Suprapubic skin (tissue), 4 donors: ENCODE data around the gene FRA10AC1. TPM values are rescaled to one million over a fixed set of nuclear protein-coding genes. Genes with fewer than 3 reads are reported as not detected.

ENCODE experiments used
- DNase-seq, 2 donors: peaks; one replicate each; pipeline ENCODE4 v3.0.0-alpha.2; 2019; ENCODE audit warnings: low spot score in 2 of 2
- H3K27ac ChIP-seq: fragments of 200-600 bp; sonication (generic); one replicate; pipeline ENCODE4 v1.5.1; 2019
- H3K27me3 ChIP-seq: fragments of 200-600 bp; sonication (generic); one replicate; pipeline ENCODE4 v1.5.1; 2019
- H3K36me3 ChIP-seq: fragments of 200-600 bp; sonication (generic); one replicate; pipeline ENCODE4 v1.5.1; 2019
- H3K4me1 ChIP-seq: fragments of 200-600 bp; sonication (generic); one replicate; pipeline ENCODE4 v1.5.1; 2019
- H3K4me3 ChIP-seq: fragments of 200-600 bp; sonication (generic); one replicate; pipeline ENCODE4 v1.5.1; 2019; ENCODE audit warnings: mild to moderate bottlenecking
- H3K9me3 ChIP-seq: fragments of 200-600 bp; sonication (generic); one replicate; pipeline ENCODE4 v1.5.1; 2019
- EP300 ChIP-seq: sonication (generic); formaldehyde crosslinking; IDR thresholded peaks from one replicate; pipeline ENCODE4 v1.6.1; 2017; ENCODE audit warnings: antibody characterized with exemption
- POLR2A ChIP-seq, 2 donors: fragments of 450-650 bp; IDR thresholded peaks; one replicate each; pipeline ENCODE4 v1.6.1; 2017; ENCODE audit warnings: antibody characterized with exemption in 2 of 2, mild to moderate bottlenecking in 2 of 2, moderate library complexity in 2 of 2
- POLR2AphosphoS5 ChIP-seq, 3 donors: sonication (generic); formaldehyde crosslinking; IDR thresholded peaks; one replicate each; pipeline ENCODE4 v1.6.1; 2017; ENCODE audit warnings: antibody characterized with exemption in 3 of 3
- WGBS: methylation state at CpG from one replicate; pipeline ENCODE4 v1.1.5; 2018; 5-methylcytosine and 5-hydroxymethylcytosine counted together
- total RNA-seq, 4 donors: library from RNA; depleted of rRNA; stranded (reverse); fragments of >200 nt; gene quantifications; one replicate each; pipeline ENCODE4 v1.1.0, GENCODE V29; 2016
- TF ChIP-seq, protein P1 (sequence below), 2 donors: fragments of 200-600 bp in 1 of 2; fragments of 450-650 bp in 1 of 2; sonication (generic) in 1 of 2; IDR thresholded peaks; one replicate each; pipeline ENCODE4 v1.5.1; 2016 to 2019; ENCODE audit warnings: antibody characterized with exemption in 2 of 2, mild to moderate bottlenecking in 1 of 2, moderate library complexity in 1 of 2

Gene FRA10AC1
- total RNA-seq, 4 donors from 2014 or later: 4.7 to 78.0 (median 13.8) TPM

- no peaks in the 10 kb centered on the region for H3K9me3 ChIP-seq
- no peaks in the 10 kb centered on the region for H3K36me3 ChIP-seq
- TF ChIP-seq POLR2AphosphoS5 (IDR thresholded peaks at IDR 0.05): no peak
- no peak for TF ChIP-seq POLR2A (IDR thresholded peaks at IDR 0.05)
- TF ChIP-seq EP300: no peak
- TF ChIP-seq, protein P1, sequence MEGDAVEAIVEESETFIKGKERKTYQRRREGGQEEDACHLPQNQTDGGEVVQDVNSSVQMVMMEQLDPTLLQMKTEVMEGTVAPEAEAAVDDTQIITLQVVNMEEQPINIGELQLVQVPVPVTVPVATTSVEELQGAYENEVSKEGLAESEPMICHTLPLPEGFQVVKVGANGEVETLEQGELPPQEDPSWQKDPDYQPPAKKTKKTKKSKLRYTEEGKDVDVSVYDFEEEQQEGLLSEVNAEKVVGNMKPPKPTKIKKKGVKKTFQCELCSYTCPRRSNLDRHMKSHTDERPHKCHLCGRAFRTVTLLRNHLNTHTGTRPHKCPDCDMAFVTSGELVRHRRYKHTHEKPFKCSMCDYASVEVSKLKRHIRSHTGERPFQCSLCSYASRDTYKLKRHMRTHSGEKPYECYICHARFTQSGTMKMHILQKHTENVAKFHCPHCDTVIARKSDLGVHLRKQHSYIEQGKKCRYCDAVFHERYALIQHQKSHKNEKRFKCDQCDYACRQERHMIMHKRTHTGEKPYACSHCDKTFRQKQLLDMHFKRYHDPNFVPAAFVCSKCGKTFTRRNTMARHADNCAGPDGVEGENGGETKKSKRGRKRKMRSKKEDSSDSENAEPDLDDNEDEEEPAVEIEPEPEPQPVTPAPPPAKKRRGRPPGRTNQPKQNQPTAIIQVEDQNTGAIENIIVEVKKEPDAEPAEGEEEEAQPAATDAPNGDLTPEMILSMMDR (IDR thresholded peaks at IDR 0.05): no peak
- H3K4me1 ChIP-seq: no peaks in the 10 kb centered on the region
- H3K27ac ChIP-seq: no peak overlapping the region
- 82% methylated on average over 5 of the region's 5 CpGs for WGBS
- no peak for DNase-seq
- no peak overlapping the region for H3K4me3 ChIP-seq
- H3K27me3 ChIP-seq: no peaks in the 10 kb centered on the region
Measured at GRCh38 chr10:93715345-93715744, 13.0 kb upstream of the FRA10AC1 start.

- no peak for DNase-seq
- H3K27me3 ChIP-seq: no peaks in the 10 kb centered on the region
- TF ChIP-seq POLR2AphosphoS5 (IDR thresholded peaks at IDR 0.05) (no peak), EP300 (no peak), POLR2A (IDR thresholded peaks at IDR 0.05) (no peak)
- TF ChIP-seq, protein P1 (IDR thresholded peaks at IDR 0.05): no peak
- WGBS: 59% methylated on average over 2 of the region's 2 CpGs
- H3K9me3 ChIP-seq: no peaks in the 10 kb centered on the region
- no peaks in the 10 kb centered on the region for H3K36me3 ChIP-seq
- H3K4me3 ChIP-seq: no peak overlapping the region
- no peak overlapping the region for H3K27ac ChIP-seq
- H3K4me1 ChIP-seq: no peaks in the 10 kb centered on the region
Measured at GRCh38 chr10:93712593-93712992, 10.2 kb upstream of the FRA10AC1 start.

GRCh38 chr10:93711891-93712290 is 9.5 kb upstream of the FRA10AC1 start:
- Histone ChIP-seq H3K9me3 (no peaks in the 10 kb centered on the region), H3K36me3 (no peaks in the 10 kb centered on the region), H3K27me3 (no peaks in the 10 kb centered on the region), H3K4me1 (no peaks in the 10 kb centered on the region), H3K4me3 (no peak overlapping the region), H3K27ac (no peak overlapping the region)
- DNase-seq: no peak
- no peak for TF ChIP-seq EP300
- WGBS: 61% methylated on average over 3 of the region's 3 CpGs

GRCh38 chr10:93710333-93710909 is 8.0 kb upstream of the FRA10AC1 start:
- no peak for DNase-seq
- H3K4me1 ChIP-seq: no peaks in the 10 kb centered on the region
- WGBS: 59% methylated on average over 5 of the region's 5 CpGs
- H3K9me3 ChIP-seq: no peaks in the 10 kb centered on the region
- TF ChIP-seq, protein P1 (IDR thresholded peaks at IDR 0.05): no peak
- TF ChIP-seq POLR2A (IDR thresholded peaks at IDR 0.05): no peak
- TF ChIP-seq EP300: no peak
- no peak for TF ChIP-seq POLR2AphosphoS5 (IDR thresholded peaks at IDR 0.05)
- no peak overlapping the region for H3K4me3 ChIP-seq
- no peaks in the 10 kb centered on the region for H3K27me3 ChIP-seq
- H3K27ac ChIP-seq: no peak overlapping the region
- no peaks in the 10 kb centered on the region for H3K36me3 ChIP-seq

GRCh38 chr10:93707623-93708022 is 5.2 kb upstream of the FRA10AC1 start:
- no peaks in the 10 kb centered on the region for H3K27me3 ChIP-seq
- peaks cover 8% of the 10 kb centered on the region for H3K4me1 ChIP-seq
- no peak overlapping the region for H3K27ac ChIP-seq
- H3K9me3 ChIP-seq: no peaks in the 10 kb centered on the region
- H3K36me3 ChIP-seq: no peaks in the 10 kb centered on the region
- no peak overlapping the region for H3K4me3 ChIP-seq
- DNase-seq: no peak
- TF ChIP-seq POLR2AphosphoS5 (IDR thresholded peaks at IDR 0.05): no peak

DNA sequence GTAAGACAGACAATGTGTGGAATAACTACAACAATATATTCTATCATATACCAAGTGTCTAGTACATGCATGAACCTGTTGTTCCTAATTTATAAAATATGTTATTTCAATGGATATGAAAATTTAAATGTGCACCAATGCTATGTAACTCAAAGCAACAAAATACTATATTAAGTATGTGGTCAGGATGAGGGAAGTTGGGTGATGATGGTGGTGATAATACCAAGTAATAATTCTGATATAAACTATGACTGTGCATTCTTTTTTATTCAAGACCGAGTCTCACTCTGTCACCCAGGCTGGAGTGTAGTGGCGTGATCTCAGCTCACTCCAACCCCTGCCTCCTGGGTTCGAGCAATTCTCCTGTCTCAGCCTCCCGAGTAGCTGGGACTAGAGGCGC is 2.1 kb upstream of the FRA10AC1 start:
- H3K36me3 ChIP-seq: no peaks in the 10 kb centered on the region
- no peaks in the 10 kb centered on the region for H3K27me3 ChIP-seq
- TF ChIP-seq, protein P1 (IDR thresholded peaks at IDR 0.05): no peak
- TF ChIP-seq POLR2AphosphoS5 (IDR thresholded peaks at IDR 0.05) (no peak), EP300 (no peak), POLR2A (IDR thresholded peaks at IDR 0.05) (no peak)
- DNase-seq: no peak
- WGBS: 92% methylated on average over 5 of the region's 5 CpGs
- H3K4me3 ChIP-seq: no peak overlapping the region
- H3K4me1 ChIP-seq: peaks cover 22% of the 10 kb centered on the region
- H3K9me3 ChIP-seq: no peaks in the 10 kb centered on the region
- H3K27ac ChIP-seq: no peak overlapping the region
